GM12872 (cell line): Measurements from ENCODE around the gene GGT7.
A peak's percentile ranks its signal among the peaks of the same experiment; 100 is the strongest.

Experiments used
- TF ChIP-seq, protein P1 (sequence below): IDR thresholded peaks from 3 replicates; pipeline ENCODE4 v1.5.1; 2011; ENCODE audit warnings: low read depth, mild to moderate bottlenecking, low read length, moderate library complexity; ENCODE audit not compliant: insufficient read depth

The GGT7 gene, protein sequence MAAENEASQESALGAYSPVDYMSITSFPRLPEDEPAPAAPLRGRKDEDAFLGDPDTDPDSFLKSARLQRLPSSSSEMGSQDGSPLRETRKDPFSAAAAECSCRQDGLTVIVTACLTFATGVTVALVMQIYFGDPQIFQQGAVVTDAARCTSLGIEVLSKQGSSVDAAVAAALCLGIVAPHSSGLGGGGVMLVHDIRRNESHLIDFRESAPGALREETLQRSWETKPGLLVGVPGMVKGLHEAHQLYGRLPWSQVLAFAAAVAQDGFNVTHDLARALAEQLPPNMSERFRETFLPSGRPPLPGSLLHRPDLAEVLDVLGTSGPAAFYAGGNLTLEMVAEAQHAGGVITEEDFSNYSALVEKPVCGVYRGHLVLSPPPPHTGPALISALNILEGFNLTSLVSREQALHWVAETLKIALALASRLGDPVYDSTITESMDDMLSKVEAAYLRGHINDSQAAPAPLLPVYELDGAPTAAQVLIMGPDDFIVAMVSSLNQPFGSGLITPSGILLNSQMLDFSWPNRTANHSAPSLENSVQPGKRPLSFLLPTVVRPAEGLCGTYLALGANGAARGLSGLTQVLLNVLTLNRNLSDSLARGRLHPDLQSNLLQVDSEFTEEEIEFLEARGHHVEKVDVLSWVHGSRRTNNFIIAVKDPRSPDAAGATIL

DNA sequence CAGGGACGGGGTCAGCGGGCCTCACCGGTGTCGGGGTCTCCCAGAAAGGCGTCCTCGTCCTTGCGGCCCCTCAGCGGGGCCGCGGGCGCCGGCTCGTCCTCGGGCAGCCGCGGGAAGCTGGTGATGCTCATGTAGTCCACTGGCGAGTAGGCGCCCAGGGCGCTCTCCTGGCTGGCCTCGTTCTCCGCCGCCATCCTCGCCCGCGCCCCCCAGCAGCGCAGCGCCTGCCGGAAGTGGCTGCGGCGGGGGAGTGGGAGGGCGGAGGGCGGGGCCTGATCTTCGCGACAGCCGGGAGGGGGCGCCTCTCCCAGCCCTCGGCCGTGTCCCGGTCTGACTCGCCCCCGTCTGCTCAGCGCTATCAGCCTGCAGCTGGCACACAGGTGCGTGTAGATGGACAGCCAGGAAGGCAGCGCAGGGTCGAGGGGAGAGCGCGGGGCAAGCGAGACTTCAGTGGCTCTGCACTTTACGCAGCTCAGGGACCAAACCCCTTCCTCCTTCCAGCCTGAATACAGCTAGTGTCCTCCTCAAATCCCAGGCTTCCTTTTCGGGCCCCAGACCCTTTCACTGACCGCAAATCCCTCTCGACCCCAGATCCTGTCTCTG is at the start of gene GGT7:
Gene GGT7, minus strand, starts transcription at position 235 of the 603 bp plus-strand sequence. Its CDS starts 41 bp downstream, at position 194.
- TF ChIP-seq, protein P1, sequence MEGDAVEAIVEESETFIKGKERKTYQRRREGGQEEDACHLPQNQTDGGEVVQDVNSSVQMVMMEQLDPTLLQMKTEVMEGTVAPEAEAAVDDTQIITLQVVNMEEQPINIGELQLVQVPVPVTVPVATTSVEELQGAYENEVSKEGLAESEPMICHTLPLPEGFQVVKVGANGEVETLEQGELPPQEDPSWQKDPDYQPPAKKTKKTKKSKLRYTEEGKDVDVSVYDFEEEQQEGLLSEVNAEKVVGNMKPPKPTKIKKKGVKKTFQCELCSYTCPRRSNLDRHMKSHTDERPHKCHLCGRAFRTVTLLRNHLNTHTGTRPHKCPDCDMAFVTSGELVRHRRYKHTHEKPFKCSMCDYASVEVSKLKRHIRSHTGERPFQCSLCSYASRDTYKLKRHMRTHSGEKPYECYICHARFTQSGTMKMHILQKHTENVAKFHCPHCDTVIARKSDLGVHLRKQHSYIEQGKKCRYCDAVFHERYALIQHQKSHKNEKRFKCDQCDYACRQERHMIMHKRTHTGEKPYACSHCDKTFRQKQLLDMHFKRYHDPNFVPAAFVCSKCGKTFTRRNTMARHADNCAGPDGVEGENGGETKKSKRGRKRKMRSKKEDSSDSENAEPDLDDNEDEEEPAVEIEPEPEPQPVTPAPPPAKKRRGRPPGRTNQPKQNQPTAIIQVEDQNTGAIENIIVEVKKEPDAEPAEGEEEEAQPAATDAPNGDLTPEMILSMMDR: peak; percentile 70

DNA sequence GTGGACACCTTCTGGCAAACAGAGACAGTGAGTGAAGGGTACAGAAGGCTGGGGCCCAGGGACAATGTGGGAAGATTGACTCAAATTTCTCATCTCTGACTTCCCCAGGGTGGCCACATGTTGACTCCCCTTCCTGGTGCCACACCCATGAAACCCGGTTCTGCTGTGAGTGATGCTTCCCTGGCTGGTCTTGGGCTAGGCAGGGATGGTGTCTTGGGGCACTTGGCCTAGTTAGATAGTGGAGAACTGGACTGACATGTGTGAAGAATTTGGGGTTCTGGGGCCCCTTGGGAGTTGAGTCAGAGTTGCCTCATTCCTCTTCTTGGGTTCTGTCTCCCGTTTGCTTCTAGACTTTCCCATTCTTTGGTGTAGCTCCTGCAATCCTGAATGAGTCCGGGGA is 48.8 kb upstream of the GGT7 start:
- TF ChIP-seq, protein P1: no peak

DNA sequence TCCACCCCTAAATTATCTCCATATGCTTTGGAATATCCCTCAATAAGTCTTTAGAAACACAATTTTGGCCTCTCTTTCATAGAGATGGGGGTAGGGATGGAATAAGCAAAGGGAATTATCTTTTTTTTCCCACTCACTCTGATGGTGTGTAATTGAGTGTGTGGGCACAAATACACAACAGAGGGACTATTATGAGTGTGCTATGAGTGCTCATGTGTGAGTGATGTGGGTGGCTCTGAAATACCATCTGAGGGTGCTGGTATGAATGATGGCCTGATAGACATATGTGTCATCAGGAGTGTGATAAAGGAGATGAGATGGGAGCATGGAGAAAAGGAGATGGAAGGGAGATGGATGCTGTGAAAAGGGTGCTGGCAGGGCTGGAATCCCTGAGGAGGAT is 47.4 kb upstream of the GGT7 start:
- TF ChIP-seq, protein P1: no peak

DNA sequence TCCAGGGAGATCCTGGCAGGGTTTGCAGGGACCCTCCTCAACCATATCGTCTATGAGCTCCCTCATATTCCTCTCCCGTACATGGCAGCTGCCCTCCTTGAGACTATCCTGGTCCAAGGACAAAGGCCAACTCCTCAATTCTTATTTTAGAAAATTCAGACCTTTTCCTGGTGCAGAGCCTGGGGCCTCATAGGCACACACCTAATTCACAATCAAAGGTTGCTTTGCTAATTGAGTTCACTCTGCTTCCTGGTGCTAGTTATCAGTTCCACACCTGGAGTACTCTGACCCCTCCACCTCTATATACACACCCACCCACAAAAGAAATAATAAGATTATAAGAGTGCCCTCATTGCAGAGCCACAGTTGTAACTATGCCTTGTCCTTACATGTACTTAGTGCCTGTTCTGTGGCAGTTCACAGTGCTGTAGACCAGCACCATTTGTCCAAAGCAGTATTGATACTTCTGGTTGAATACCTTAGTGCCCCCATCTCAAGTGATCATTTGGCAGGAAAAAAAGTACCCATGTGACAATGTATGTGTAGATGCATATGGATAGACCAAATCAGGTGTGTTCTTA is 44.2 kb upstream of the GGT7 start:
- TF ChIP-seq, protein P1: no peak

DNA sequence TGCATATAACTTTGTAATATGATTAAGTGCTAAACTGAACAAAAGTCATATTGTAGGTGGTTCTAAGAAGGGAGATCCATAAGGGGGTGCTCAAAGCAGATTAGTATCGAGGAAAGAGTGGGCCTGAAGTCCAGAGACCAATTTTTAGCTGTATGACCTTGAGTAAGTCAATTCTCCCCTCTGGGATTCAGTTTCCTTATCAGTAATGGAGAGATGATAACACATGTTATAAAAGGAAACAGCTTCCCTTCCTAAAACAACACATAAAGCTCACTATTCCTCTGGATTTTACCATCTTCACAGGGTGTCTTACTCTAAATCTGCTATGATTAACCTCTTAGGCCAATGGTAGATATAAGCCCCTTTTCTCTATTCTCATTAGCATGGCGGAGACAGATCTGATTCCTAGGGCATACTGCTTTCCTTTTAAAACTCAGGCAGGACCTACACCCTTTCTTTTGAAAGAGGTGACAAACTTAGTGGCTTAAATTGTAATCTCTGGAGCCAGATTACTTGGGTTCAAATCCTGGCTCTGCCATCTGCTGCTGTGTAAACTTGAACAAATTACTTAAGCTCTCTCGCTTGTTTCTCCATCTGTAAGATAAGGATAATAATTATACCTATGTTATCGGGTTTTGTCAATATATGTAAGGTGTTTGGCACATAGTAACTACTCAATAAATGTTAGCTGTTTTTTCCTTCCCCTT is 43.2 kb upstream of the GGT7 start:
- TF ChIP-seq, protein P1: no peak

DNA sequence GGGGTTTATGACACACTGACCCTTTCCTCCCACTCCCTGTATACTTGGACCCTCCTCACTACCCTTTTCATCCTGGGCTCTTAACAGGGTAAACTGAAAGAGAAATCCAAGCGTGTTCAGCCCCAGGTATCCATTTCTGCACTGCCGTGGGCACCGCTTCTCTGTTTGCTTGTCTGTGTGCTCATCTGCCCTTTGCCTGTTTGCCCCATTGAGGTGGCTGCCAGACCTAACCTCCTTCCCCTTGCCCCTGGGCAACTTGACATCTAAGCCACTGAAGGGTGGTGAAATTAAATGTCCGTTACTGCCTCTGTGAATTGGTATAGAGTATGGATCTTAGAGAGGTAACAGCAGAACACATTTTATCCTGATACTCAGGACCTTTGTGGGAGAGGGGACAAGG is 42.5 kb upstream of the GGT7 start:
- TF ChIP-seq, protein P1: no peak
